ENCODE results near the gene SLC41A3.

DNA sequence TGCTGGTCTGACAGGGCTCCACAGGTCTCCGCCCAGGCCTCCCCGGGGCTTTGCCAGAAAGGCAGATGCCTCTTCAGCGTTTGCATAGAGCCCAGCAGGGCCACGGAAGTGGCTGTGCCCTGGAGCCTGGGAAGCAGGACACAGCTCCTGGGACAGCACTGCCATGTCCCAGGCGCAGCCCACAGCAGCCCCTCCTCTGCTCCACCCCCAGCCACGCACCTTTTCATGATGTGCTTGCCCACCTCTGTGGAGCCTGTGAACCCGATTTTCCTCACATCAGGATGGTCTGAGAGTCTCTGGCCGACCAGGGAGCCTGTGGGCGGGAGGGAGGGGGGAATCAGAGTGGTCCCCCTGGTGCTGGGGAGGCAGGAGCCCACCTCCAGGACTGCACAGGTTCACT, 33.9 kb upstream of the SLC41A3 start:
- TF ChIP-seq, protein P1, sequence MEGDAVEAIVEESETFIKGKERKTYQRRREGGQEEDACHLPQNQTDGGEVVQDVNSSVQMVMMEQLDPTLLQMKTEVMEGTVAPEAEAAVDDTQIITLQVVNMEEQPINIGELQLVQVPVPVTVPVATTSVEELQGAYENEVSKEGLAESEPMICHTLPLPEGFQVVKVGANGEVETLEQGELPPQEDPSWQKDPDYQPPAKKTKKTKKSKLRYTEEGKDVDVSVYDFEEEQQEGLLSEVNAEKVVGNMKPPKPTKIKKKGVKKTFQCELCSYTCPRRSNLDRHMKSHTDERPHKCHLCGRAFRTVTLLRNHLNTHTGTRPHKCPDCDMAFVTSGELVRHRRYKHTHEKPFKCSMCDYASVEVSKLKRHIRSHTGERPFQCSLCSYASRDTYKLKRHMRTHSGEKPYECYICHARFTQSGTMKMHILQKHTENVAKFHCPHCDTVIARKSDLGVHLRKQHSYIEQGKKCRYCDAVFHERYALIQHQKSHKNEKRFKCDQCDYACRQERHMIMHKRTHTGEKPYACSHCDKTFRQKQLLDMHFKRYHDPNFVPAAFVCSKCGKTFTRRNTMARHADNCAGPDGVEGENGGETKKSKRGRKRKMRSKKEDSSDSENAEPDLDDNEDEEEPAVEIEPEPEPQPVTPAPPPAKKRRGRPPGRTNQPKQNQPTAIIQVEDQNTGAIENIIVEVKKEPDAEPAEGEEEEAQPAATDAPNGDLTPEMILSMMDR (IDR thresholded peaks at IDR 0.05): no peak
- no peak for TF ChIP-seq POLR2AphosphoS5 (IDR thresholded peaks at IDR 0.05)
- TF ChIP-seq POLR2A (IDR thresholded peaks at IDR 0.05): no peak
- TF ChIP-seq EP300 (IDR thresholded peaks at IDR 0.05; ENCODE audit: low read depth): no peak

All from transverse colon (tissue), 4 donors.